ENCODE results near the gene ACOX2. TPM values are rescaled to one million over a fixed set of nuclear protein-coding genes. Genes with fewer than 3 reads are reported as not detected.

Gene ACOX2
- total and polyA plus RNA-seq, 2 of the 13 experiments (the other 11 are each of a cell fraction or from before 2014, with no cell fraction given), result 42.6 to 98.5 TPM

DNA sequence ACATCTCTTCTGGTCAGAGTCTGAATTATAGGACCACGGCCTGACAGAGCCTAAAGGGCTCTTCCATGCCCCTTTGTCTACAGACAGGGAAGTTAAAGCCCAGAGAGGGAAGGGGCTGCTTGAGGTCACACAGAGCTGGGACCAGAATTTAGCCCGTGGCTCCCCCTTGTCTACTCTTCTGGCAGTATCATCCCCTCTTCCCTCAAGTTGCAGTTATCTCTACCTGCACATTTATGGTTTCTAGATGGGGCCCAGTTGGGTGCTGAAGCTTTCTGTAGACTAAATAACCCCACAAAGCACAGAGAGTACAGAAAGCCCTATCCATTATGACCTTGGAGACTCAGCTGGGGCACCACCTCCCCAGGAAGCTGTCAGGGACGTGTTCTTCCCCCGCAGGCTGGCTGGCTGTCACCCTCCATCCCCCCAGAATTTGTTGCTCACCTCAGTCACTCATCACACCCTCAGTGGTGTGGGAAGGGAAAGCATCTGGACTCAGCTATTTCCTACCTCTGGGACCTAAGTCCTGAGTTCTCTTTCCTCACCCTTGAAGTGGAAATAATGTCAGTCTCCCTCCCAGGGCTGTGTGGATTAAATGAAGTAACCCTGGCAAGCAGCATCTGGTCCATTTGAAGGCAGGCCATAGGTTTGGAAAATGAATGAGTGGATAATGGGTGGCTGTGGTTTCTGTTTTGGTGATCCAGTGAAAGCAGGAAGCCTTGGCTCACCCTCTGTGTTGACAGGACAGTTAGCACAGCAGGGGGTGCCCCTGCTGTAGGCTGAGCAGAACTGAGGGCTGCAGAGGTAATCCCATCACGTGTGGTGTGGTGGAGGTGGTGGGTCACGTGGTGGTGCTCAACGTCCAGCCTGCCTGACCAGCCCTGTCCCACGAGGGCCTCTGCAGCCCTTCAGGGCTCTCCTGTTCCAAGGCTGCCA, 16.3 kb downstream of the ACOX2 start (continued):
- TF ChIP-seq, protein P1, sequence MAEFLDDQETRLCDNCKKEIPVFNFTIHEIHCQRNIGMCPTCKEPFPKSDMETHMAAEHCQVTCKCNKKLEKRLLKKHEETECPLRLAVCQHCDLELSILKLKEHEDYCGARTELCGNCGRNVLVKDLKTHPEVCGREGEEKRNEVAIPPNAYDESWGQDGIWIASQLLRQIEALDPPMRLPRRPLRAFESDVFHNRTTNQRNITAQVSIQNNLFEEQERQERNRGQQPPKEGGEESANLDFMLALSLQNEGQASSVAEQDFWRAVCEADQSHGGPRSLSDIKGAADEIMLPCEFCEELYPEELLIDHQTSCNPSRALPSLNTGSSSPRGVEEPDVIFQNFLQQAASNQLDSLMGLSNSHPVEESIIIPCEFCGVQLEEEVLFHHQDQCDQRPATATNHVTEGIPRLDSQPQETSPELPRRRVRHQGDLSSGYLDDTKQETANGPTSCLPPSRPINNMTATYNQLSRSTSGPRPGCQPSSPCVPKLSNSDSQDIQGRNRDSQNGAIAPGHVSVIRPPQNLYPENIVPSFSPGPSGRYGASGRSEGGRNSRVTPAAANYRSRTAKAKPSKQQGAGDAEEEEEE (CRISPR knock-in tag; IDR thresholded peaks at IDR 0.05; ENCODE audit: borderline replicate concordance), result no peak
- TF ChIP-seq MTA1 (CRISPR knock-in tag; IDR thresholded peaks at IDR 0.05; ENCODE audit: borderline replicate concordance), result peak; percentile 70
- TF ChIP-seq ZNF746 (CRISPR knock-in tag; IDR thresholded peaks at IDR 0.05), result no peak; the same call in none of the 2 replicates
- TF ChIP-seq ZNF83 (CRISPR knock-in tag; IDR thresholded peaks at IDR 0.05; ENCODE audit: borderline replicate concordance), result no peak
- no peak for TF ChIP-seq JARID2 (CRISPR knock-in tag; IDR thresholded peaks at IDR 0.05; ENCODE audit: insufficient replicate concordance)
- TF ChIP-seq, protein P2, sequence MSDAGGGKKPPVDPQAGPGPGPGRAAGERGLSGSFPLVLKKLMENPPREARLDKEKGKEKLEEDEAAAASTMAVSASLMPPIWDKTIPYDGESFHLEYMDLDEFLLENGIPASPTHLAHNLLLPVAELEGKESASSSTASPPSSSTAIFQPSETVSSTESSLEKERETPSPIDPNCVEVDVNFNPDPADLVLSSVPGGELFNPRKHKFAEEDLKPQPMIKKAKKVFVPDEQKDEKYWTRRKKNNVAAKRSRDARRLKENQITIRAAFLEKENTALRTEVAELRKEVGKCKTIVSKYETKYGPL (CRISPR knock-in tag; IDR thresholded peaks at IDR 0.05), result 0 out of 2 replicates have a peak, but pooled peaks have one; percentile 17
- TF ChIP-seq ZNF644 (CRISPR knock-in tag; IDR thresholded peaks at IDR 0.05; ENCODE audit: low read depth), result peak; percentile 65; the same call in 1 of the 2 replicates
- TF ChIP-seq, protein P3, sequence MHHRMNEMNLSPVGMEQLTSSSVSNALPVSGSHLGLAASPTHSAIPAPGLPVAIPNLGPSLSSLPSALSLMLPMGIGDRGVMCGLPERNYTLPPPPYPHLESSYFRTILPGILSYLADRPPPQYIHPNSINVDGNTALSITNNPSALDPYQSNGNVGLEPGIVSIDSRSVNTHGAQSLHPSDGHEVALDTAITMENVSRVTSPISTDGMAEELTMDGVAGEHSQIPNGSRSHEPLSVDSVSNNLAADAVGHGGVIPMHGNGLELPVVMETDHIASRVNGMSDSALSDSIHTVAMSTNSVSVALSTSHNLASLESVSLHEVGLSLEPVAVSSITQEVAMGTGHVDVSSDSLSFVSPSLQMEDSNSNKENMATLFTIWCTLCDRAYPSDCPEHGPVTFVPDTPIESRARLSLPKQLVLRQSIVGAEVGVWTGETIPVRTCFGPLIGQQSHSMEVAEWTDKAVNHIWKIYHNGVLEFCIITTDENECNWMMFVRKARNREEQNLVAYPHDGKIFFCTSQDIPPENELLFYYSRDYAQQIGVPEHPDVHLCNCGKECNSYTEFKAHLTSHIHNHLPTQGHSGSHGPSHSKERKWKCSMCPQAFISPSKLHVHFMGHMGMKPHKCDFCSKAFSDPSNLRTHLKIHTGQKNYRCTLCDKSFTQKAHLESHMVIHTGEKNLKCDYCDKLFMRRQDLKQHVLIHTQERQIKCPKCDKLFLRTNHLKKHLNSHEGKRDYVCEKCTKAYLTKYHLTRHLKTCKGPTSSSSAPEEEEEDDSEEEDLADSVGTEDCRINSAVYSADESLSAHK (CRISPR knock-in tag; IDR thresholded peaks at IDR 0.05; ENCODE audit: borderline replicate concordance), result no peak
- TF ChIP-seq, protein P4, sequence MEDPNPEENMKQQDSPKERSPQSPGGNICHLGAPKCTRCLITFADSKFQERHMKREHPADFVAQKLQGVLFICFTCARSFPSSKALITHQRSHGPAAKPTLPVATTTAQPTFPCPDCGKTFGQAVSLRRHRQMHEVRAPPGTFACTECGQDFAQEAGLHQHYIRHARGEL (CRISPR knock-in tag; IDR thresholded peaks at IDR 0.05), result no peak
- no peak for TF ChIP-seq MBD4 (IDR thresholded peaks at IDR 0.05; ENCODE audit: borderline replicate concordance, low read length)
- TF ChIP-seq ELF1 (CRISPR knock-in tag; IDR thresholded peaks at IDR 0.05), result peak; percentile 22; the same call in 1 of the 2 replicates
- TF ChIP-seq SP5 (CRISPR knock-in tag; IDR thresholded peaks at IDR 0.05; ENCODE audit: borderline replicate concordance, low read depth), result no peak
- TF ChIP-seq SAP130 (CRISPR knock-in tag; IDR thresholded peaks at IDR 0.05; ENCODE audit: low read depth), result peak; percentile 81
- TF ChIP-seq DPF2 (CRISPR knock-in tag; IDR thresholded peaks at IDR 0.05; ENCODE audit: borderline replicate concordance, low read depth), result peak; percentile 67; the same call in 1 of the 2 replicates
- TF ChIP-seq, protein P5, sequence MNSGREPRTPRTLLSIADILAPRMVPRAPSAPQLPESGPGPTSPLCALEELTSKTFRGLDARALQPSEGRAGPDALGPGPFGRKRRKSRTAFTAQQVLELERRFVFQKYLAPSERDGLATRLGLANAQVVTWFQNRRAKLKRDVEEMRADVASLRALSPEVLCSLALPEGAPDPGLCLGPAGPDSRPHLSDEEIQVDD (CRISPR knock-in tag; IDR thresholded peaks at IDR 0.05; ENCODE audit: borderline replicate concordance), result no peak; the same call in 1 of the 2 replicates
- peak; percentile 32; the same call in 1 of the 2 replicates for TF ChIP-seq NR2C2 (CRISPR knock-in tag; IDR thresholded peaks at IDR 0.05; ENCODE audit: borderline replicate concordance)
- TF ChIP-seq ZNF180 (CRISPR knock-in tag; IDR thresholded peaks at IDR 0.05; ENCODE audit: borderline replicate concordance, low read depth), result no peak
- peak; percentile 54; the same call in 1 of the 2 replicates for TF ChIP-seq KLF11 (CRISPR knock-in tag; IDR thresholded peaks at IDR 0.05)
- TF ChIP-seq, protein P6, sequence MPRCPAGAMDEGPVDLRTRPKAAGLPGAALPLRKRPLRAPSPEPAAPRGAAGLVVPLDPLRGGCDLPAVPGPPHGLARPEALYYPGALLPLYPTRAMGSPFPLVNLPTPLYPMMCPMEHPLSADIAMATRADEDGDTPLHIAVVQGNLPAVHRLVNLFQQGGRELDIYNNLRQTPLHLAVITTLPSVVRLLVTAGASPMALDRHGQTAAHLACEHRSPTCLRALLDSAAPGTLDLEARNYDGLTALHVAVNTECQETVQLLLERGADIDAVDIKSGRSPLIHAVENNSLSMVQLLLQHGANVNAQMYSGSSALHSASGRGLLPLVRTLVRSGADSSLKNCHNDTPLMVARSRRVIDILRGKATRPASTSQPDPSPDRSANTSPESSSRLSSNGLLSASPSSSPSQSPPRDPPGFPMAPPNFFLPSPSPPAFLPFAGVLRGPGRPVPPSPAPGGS (CRISPR knock-in tag; IDR thresholded peaks at IDR 0.05), result 0 out of 2 replicates have a peak, but pooled peaks have one; percentile 60
